Astrocyte of the cerebellum (primary cell): ENCODE measurements around the gene TTLL11.

ENCODE experiments used
- DNase-seq: peaks from one replicate; pipeline ENCODE4 v3.0.0-alpha.2; 2011; ENCODE audit warnings: low read depth
- H3K4me3 ChIP-seq: 2 replicates; pipeline ENCODE4 v1.5.1; 2011; ENCODE audit warnings: mild to moderate bottlenecking, low read depth, low read length, moderate library complexity
- CTCF ChIP-seq: IDR thresholded peaks from 2 replicates; pipeline ENCODE4 v1.5.1; 2012; ENCODE audit warnings: low read length, low read depth, moderate library complexity, mild to moderate bottlenecking; ENCODE audit errors: missing control alignments
- in situ Hi-C: cut with HindIII; loops from 2 replicates; pipeline ENCODE4 v1.10.0; 2017; ENCODE audit warnings: low sequenced_read_pairs

Gene TTLL11

GRCh38 chr9:121962421-121962820 lies 130.7 kb downstream of the TTLL11 start:
- in situ Hi-C loops, result no loop called here
- DNase-seq, result no peak
- no peak for TF ChIP-seq CTCF
- H3K4me3 ChIP-seq, result no peak overlapping the region

- no peak for TF ChIP-seq CTCF
These were observed 132.4 kb downstream of the TTLL11 start for GRCh38 chr9:121960665-121961064.

GRCh38 chr9:121958530-121958929 lies 134.6 kb downstream of the TTLL11 start:
- no peak for DNase-seq
- in situ Hi-C loops, result no loop called here
- no peak overlapping the region for H3K4me3 ChIP-seq
- TF ChIP-seq CTCF, result no peak

More at GRCh38 chr9:121960665-121961064, 132.4 kb downstream of the TTLL11 start:
- DNase-seq, result no peak
- H3K4me3 ChIP-seq, result no peak overlapping the region
- in situ Hi-C loops, result no loop called here

GRCh38 chr9:121956808-121957207 lies 136.3 kb downstream of the TTLL11 start:
- DNase-seq, result peak; percentile 60
- H3K4me3 ChIP-seq, result no peak overlapping the region
- TF ChIP-seq CTCF, result no peak
- in situ Hi-C loops, result no loop called here

GRCh38 chr9:121955649-121956048 lies 137.5 kb downstream of the TTLL11 start:
- no peak for TF ChIP-seq CTCF
- in situ Hi-C loops, result no loop called here

GRCh38 chr9:121954477-121955140 lies 138.5 kb downstream of the TTLL11 start:
- DNase-seq, result peak; percentile 90
- in situ Hi-C loops, result loop anchor here (5.0 kb wide), 1 partner anchor 62 kb away; no protein-coding TSS in a partner anchor
- H3K4me3 ChIP-seq, result no peak overlapping the region
- no peak for TF ChIP-seq CTCF

More at GRCh38 chr9:121955649-121956048, 137.5 kb downstream of the TTLL11 start:
- DNase-seq, result no peak
- H3K4me3 ChIP-seq, result no peak overlapping the region

GRCh38 chr9:121952611-121953010 lies 140.5 kb downstream of the TTLL11 start:
- in situ Hi-C loops, result loop anchor here (5.0 kb wide), 1 partner anchor 60 kb away; no protein-coding TSS in a partner anchor
- TF ChIP-seq CTCF, result no peak
- H3K4me3 ChIP-seq, result no peak overlapping the region
- no peak for DNase-seq
